ENCODE data around the gene TGFBR2. TPM values are rescaled to one million over a fixed set of nuclear protein-coding genes. Genes with fewer than 3 reads are reported as not detected.

Gene TGFBR2
- polyA plus RNA-seq, 1 of the 3 experiments (the other 2 are of a cell fraction) = 48.3 TPM

DNA sequence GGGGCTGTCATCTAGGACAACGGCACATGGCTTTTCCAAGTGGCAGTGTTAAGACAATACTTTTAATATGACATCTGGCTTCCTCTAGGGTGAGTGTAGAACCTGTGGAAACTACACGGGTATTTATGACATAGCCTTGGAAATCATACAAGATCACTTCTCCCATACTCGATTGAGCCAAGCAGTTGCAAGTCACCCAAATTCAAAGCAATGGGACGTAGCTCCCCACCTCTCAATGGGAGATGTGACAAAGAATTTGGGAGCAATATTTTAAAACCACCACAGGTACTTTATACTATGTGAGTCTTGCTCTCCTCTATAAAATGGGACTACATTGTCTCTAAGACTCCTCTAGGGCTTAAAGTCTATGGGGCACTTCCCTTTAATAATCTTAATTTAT, 93.5 kb downstream of the TGFBR2 start:
- Histone ChIP-seq H3K27ac (ENCODE audit: low read depth in 2 of 2, low read length in 1 of 2) (no peak overlapping the region), H3K27me3 (ENCODE audit: insufficient read depth) (no peaks in the 10 kb centered on the region), H3K79me2 (ENCODE audit: insufficient read depth) (no peaks in the 10 kb centered on the region), H3F3A (replicated peaks; ENCODE audit: insufficient read depth) (no peaks in the 10 kb centered on the region), H3K4me2 (no peak overlapping the region), H3K4me1 (ENCODE audit: control insufficient read depth in 1 of 2, insufficient read depth in 2 of 2, low read depth in 1 of 2, low read length in 1 of 2) (peaks cover 0 to 2% of the 10 kb centered on the region in 2 experiments; a peak in 1 of 4 replicates), H4K20me1 (ENCODE audit: insufficient read depth) (no peaks in the 10 kb centered on the region), H3K36me3 (replicated peaks in 1 of 2; ENCODE audit: control insufficient read depth in 1 of 2, insufficient read depth in 2 of 2, low read length in 1 of 2) (peaks cover 18 to 61% of the 10 kb centered on the region in 2 experiments), H3K9me2 (no peaks in the 10 kb centered on the region), H3K9me3 (no peaks in the 10 kb centered on the region), H2AFZ (ENCODE audit: low read depth) (no peak overlapping the region), H3K9ac (no peak overlapping the region), H3K4me3 (ENCODE audit: low read depth in 2 of 2, low read length in 1 of 2) (no peak overlapping the region)
- TF ChIP-seq CHD2 (IDR thresholded peaks at IDR 0.05; ENCODE audit: low read length, partially characterized antibody) (no peak), MEF2A (IDR thresholded peaks at IDR 0.05; ENCODE audit: borderline replicate concordance, low read depth) (no peak), NRF1 (IDR thresholded peaks at IDR 0.05; ENCODE audit: low read depth, low read length) (no peak), IRF3 (IDR thresholded peaks at IDR 0.05; ENCODE audit: low read depth, low read length) (no peak), GATA2 (CRISPR knock-in tag; IDR thresholded peaks at IDR 0.05) (no peak), SIN3A (IDR thresholded peaks at IDR 0.05; ENCODE audit: borderline replicate concordance, low read depth, low read length) (no peak), RXRA (IDR thresholded peaks at IDR 0.05; ENCODE audit: borderline replicate concordance, low read depth) (no peak), YY1 (IDR thresholded peaks at IDR 0.05; ENCODE audit: low read depth) (no peak), ELF1 (IDR thresholded peaks at IDR 0.05) (no peak), EZH2phosphoT487 (IDR thresholded peaks at IDR 0.05; ENCODE audit: borderline replicate concordance, low read depth) (no peak), POLR2AphosphoS5 (IDR thresholded peaks at IDR 0.05; ENCODE audit: low read depth, low read length) (no peak), MXI1 (IDR thresholded peaks at IDR 0.05; ENCODE audit: low read depth, low read length) (no peak), SMC3 (IDR thresholded peaks at IDR 0.05; ENCODE audit: low read depth, low read length) (no peak), FOXJ3 (CRISPR knock-in tag; IDR thresholded peaks at IDR 0.05) (no peak), RFX5 (IDR thresholded peaks at IDR 0.05; ENCODE audit: low read length) (no peak), TAF1 (IDR thresholded peaks at IDR 0.05; ENCODE audit: borderline replicate concordance, low read depth, low read length) (no peak)
- TF ChIP-seq, protein P1, sequence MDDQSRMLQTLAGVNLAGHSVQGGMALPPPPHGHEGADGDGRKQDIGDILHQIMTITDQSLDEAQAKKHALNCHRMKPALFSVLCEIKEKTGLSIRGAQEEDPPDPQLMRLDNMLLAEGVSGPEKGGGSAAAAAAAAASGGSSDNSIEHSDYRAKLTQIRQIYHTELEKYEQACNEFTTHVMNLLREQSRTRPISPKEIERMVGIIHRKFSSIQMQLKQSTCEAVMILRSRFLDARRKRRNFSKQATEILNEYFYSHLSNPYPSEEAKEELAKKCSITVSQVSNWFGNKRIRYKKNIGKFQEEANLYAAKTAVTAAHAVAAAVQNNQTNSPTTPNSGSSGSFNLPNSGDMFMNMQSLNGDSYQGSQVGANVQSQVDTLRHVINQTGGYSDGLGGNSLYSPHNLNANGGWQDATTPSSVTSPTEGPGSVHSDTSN (IDR thresholded peaks at IDR 0.05) = no peak
- TF ChIP-seq, protein P2, sequence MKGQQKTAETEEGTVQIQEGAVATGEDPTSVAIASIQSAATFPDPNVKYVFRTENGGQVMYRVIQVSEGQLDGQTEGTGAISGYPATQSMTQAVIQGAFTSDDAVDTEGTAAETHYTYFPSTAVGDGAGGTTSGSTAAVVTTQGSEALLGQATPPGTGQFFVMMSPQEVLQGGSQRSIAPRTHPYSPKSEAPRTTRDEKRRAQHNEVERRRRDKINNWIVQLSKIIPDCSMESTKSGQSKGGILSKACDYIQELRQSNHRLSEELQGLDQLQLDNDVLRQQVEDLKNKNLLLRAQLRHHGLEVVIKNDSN (IDR thresholded peaks at IDR 0.05; ENCODE audit: borderline replicate concordance, low read depth) = no peak
- 92% methylated on average over 4 of the region's 4 CpGs for WGBS (ENCODE audit: low lambda C conversion rate)
- DNase-seq = no peak
- POLR2A ChIA-PET = no interaction called here
- CTCF ChIA-PET = interaction anchor here (0.6 kb wide), 1 partner anchor 1465 kb away, joined by 3 read pairs; no protein-coding TSS in a partner anchor
